Left cardiac atrium (tissue), 4 donors: ENCODE data around the gene AKAP12. TPM values are rescaled to one million over a fixed set of nuclear protein-coding genes. Genes with fewer than 3 reads are reported as not detected.
A peak's percentile ranks its signal among the peaks of the same experiment; 100 is the strongest.

ENCODE experiments used
- ATAC-seq, 2 donors: fragments of 200-7000 bp; cut with Tn5 transposase; one replicate each; pipeline ENCODE4 v1.9.1; 2020; ENCODE audit warnings: mild to moderate bottlenecking in 2 of 2, moderate library complexity in 2 of 2
- DNase-seq: peaks from one replicate; pipeline ENCODE4 v3.0.0-alpha.2; 2020
- intact Hi-C, 2 donors: fragments of 100-400 bp; cut with DNase I; formaldehyde crosslinking; loops; one replicate each; pipeline versions ENCODE4 v1.14.1 to v1.15.1; 2022 to 2023
- total RNA-seq, 2 donors: library from RNA; stranded (reverse); fragmentation: NEBNext Ultra II Directional; extraction: Animal tissue kit (Norgen Biotek cat#: 25700); gene quantifications; one replicate each; pipeline ENCODE4 v1.2.1, GENCODE V29; 2021
- donor health status: DM: no; HTN: yes; CAD: no.
- donor health status: DM: no; HTN: yes; CAD: no; lungs with severe emphysema.
- donor health status: DM: yes; HTN: yes; CAD: no.
- donor health status: Dilated cardiomyopathy.

The AKAP12 gene
- total RNA-seq, 2 donors from 2014 or later: 44.9 to 60.1 TPM

DNA sequence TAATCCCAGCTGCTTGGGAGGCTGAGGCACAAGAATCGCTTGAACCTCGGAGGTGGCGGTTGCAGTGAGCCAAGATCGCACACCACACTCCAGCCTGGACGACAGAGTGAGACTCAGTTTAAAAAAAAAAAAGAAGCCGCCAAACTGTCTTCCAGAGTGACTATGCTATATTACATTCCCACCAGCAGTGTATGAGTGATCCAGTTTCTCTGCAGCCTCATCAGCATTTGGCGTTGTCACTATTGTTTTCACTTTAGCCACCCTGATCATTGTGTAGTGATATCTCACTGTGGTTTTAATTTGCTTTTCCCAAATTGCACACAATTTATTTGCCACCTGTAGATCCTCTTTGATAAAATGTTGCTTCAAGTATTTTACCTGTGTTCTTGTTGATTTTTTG is 6.0 kb upstream of the AKAP12 start:
- ATAC-seq (no peak), DNase-seq (no peak)
- intact Hi-C loops: no loop called here

DNA sequence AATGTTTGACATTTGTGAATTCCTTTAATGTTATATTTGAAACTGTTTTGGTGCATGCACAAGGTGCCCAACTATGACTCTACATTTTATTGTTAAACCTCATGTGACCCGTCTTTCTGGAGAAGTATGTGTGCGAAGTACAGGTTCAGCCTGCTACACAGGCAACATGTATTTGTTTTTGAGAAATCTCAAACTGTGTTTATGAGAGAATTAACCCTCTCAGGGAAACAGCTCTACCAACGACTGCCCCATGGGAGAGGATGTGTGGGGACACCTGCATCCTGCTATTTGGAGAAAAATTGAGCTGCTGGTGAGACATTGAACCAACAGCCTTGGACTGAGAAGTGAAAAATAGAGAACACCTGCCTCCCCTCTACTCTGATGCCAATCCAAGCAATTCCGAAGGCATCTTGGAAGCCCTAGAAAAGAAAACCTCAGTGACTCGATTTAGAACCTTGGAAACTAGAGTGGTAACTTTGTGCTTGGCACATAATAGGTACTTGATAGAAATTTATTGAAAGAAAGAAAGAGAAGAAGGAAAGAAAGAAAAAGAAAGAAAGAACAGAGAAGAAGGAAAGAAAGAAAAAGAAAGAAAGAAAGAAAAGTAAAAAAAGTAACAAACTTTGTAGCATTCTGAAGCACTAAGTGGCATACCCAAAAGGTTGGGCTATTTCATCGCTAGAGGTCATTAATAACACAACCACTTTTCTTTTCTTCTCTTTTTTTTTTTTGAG is 2.9 kb upstream of the AKAP12 start:
- ATAC-seq: no peak
- no peak for DNase-seq
- intact Hi-C loops: no loop called here

DNA sequence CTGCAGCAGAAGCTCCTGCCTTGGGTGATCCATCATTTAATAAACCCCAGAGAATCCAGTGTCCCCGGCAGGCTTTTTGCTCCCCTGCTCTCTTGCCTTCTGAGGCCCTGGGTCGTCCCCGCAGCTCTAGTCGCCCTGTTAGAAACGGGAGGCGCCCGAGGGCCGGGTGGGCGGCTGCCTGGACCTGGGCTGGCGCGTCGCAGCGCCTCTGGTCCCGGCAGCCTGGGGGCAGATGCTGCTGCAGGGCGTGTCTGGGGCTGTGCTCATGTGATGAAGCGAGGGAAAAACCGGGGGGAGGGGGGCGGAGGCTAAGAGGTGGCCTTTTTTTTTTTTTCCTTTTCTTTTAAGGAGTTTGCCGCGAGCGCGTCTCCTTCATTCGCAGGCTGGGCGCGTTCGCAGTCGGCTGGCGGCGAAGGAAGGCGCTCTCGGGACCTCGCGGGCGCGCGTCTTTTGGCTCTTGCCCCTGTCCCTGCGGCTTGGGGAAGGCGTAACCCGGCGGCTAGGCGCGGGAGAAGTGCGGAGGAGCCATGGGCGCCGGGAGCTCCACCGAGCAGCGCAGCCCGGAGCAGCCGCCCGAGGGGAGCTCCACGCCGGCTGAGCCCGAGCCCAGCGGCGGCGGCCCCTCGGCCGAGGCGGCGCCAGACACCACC is 394 bp downstream of the AKAP12 start:
- ATAC-seq (peak; percentile 77 to 88), DNase-seq (peak; percentile 85)
- intact Hi-C loops: loop anchor here in 1 of 2 donors (10.0 kb wide), 1 partner anchor 225 kb away; no protein-coding TSS in a partner anchor

GRCh38 chr6:151240791-151241642 is 1.2 kb downstream of the AKAP12 start:
- ATAC-seq: peak; percentile 58 to 67
- intact Hi-C loops: loop anchor here in 1 of 2 donors (10.0 kb wide), 1 partner anchor 226 kb away; no protein-coding TSS in a partner anchor
- peak; percentile 62 for DNase-seq

- intact Hi-C loops: loop anchor here in 1 of 2 donors (10.0 kb wide), 1 partner anchor 227 kb away; no protein-coding TSS in a partner anchor
- DNase-seq (no peak), ATAC-seq (no peak)
Observed at GRCh38 chr6:151241853-151242252, 2.1 kb downstream of the AKAP12 start.

DNA sequence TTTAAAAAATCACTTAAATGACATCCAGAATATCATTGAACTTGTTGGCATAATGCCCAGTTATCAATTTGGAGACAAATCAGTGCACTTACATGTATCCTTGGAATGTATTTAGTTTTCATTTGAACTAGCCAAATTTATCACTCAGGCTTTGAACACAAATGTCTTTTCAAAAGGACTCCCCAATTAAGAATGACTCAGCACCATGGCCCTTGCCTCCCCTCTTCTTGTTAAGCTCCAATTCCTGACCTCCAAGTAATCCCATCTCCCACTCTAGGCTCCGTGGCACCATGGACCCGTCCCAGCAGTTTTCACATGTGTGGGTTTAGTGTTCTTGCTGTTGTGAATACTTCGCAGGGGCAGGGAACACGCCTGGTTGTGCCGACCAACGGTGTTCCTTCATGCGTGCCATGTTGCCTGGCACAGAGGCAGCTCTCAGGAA is 2.7 kb downstream of the AKAP12 start:
- DNase-seq (no peak), ATAC-seq (no peak)
- intact Hi-C loops: loop anchor here in 1 of 2 donors (10.0 kb wide), 1 partner anchor 228 kb away; no protein-coding TSS in a partner anchor

DNA sequence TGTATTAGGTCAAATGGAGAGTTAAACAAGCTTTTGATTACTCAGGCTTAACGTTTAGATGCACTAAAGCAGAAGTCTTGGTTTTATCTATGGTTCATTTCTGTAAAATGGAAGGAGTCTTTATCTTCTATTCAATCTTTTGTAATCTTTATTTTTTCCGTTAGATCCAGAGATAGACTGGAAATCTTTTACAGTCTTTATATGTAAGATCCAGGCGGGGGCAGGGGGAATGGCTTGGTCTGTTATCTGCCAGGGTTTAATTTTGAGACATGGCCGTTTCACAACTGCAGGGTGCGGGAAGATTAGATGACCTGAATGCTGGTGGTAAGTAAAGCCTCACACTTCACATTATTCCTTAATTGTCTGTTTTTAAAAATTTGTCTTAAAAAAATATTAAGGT is 3.7 kb downstream of the AKAP12 start:
- ATAC-seq: no peak
- DNase-seq: no peak
- intact Hi-C loops: loop anchor here in 1 of 2 donors (10.0 kb wide), 1 partner anchor 229 kb away; no protein-coding TSS in a partner anchor

- intact Hi-C loops: loop anchor here in 1 of 2 donors (10.0 kb wide), 1 partner anchor 233 kb away; no protein-coding TSS in a partner anchor
- ATAC-seq (no peak), DNase-seq (no peak)
Observed at GRCh38 chr6:151247490-151247889, 7.7 kb downstream of the AKAP12 start.

GRCh38 chr6:151248295-151248694 is 8.5 kb downstream of the AKAP12 start:
- DNase-seq: no peak
- intact Hi-C loops: loop anchor here in 1 of 2 donors (10.0 kb wide), 1 partner anchor 233 kb away; no protein-coding TSS in a partner anchor
- no peak for ATAC-seq

GRCh38 chr6:151252634-151253033 is 12.9 kb downstream of the AKAP12 start:
- no peak for ATAC-seq
- intact Hi-C loops: no loop called here

DNA sequence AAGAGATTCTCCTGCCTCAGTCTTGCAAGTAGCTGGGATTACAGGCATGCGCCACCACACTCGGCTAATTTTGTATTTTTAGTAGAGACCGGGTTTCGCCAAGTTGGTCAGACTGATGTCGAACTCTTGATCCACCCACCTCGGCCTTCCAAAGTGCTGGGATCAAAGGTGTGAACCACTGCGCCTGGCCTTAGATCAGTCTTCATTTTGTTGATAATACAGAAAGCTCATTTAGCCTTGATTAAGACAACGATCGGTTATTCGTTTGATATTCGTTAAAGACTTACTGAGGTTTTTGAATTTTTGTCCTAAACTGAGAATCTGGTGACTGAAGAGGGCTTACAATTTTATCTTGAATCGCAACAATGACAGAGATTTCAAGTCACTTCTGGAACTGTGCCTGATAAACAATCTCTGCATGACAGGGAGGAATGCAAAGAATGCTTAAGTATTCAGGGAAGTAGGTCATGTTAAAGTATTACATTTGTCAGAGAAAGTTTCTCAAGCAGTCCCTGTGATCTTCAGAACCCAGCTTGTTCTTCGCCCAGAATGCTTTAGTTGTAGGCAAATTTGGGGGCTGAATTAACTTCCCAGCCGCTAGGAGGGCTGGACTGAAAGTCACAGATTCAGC is 14.8 kb downstream of the AKAP12 start:
- DNase-seq (no peak), ATAC-seq (peak; percentile 36 to 44)
- intact Hi-C loops: no loop called here

More at GRCh38 chr6:151252634-151253033, 12.9 kb downstream of the AKAP12 start:
- no peak for DNase-seq

DNA sequence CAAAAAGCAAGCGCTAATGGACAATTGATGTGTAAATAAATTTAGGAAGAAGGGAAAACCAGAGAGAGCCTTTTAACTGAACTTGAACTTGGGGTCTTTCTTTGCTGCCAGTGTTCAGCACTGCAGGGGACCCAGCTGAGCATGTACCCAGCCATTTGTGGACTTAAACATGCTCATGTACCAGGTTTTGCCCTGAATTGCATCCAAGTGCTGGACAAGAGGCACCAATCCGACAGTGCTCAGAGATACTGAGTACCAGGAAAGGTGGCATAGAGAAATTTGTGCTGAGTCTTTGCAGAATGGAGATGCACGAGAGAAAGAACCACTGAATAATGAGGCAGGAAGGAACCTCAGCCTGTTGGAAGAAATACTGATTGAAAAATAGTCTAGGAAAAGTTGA is 16.0 kb downstream of the AKAP12 start:
- intact Hi-C loops: no loop called here
- DNase-seq: no peak
- no peak for ATAC-seq

DNA sequence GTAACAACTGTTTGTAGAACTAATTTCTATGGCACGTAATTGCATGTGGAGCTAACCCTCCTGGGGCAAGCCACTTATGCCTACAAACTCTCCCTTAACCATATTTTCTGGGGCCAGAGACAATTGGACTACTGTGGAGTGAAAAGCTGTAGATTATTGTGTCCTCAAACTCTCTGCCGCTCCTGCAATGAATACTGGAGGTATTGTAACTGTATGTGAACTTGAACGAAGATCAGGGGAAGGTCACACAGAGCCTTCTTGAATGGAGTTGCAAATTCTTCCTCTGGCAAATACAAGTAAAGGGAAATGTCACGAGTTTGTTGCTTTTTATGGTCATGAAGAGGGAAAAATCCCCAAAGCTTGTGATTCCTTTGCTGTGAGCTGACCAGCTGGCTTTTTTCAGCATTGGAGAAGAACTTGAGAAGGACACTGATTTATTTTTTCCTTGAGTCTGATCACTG is 18.2 kb downstream of the AKAP12 start:
- intact Hi-C loops: no loop called here
- ATAC-seq: peak in 1 of 2 donors; percentile 28

GRCh38 chr6:151260205-151260604 is 20.4 kb downstream of the AKAP12 start:
- ATAC-seq: peak in 1 of 2 donors; percentile 29
- intact Hi-C loops: loop anchor here in 1 of 2 donors (10.0 kb wide), 1 partner anchor 55 kb away; no protein-coding TSS in a partner anchor
- no peak for DNase-seq

More for the DNA sequence above, 18.2 kb downstream of the AKAP12 start:
- DNase-seq: no peak

DNA sequence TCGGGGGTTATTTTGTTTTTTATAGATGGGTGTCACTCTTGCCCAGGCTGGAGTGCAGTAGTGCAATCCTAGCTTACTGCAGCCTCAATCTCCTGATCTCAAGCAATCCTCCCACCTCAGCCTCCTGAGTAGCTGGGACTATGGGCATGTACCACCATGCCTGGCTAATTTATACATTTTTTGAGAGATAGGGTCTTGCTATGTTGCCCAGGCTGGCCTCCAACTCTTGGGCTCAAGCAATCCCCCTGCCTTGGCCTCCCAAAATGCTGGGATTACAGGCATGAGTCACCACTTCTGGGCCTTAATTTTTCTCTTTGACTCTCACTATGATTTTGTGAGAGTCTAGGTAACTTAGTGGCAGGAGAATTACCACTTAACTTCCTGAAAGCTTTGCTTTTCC is 23.3 kb downstream of the AKAP12 start:
- no peak for ATAC-seq
- no peak for DNase-seq
- intact Hi-C loops: loop anchor here in 1 of 2 donors (10.0 kb wide), 1 partner anchor 52 kb away; no protein-coding TSS in a partner anchor

GRCh38 chr6:151263967-151264366 is 24.2 kb downstream of the AKAP12 start:
- intact Hi-C loops: loop anchor here in 1 of 2 donors (10.0 kb wide), 1 partner anchor 51 kb away; no protein-coding TSS in a partner anchor
- DNase-seq: no peak
- peak; percentile 49 to 50 for ATAC-seq

GRCh38 chr6:151265282-151265681 is 25.5 kb downstream of the AKAP12 start:
- no peak for DNase-seq

DNA sequence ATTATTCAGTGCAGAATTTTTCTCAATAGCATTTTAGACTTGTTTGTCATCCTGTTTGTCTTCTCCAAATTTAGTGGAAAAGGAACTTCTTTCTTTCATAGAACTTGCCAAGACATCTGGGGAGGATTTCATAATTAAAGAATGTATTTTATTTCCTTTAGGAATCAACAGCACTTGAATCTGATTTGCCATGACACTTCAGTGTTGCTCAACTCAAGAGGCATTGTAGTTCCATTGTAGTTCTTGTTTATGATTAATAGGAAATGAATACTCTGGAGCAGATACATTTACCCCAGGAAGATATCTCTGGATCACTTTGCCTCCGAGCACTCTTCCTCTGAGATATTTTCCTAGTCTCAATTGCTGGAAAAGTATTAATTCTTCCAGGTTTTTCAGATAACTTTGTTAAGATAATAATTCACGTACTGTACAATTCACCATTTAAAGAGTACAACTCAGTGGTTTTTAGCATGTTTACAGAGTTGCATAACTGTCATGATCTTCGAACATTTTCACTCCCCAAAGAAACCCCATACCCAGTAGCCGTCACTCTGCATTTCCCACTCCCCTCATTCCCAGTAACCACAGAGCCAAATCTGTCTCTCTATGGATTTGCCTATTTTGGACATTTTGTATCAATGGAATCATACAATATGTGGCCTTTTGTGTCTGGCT is 29.7 kb downstream of the AKAP12 start:
- DNase-seq: no peak
- no peak for ATAC-seq
- intact Hi-C loops: loop anchor here in 1 of 2 donors (10.0 kb wide), 1 partner anchor 45 kb away; no protein-coding TSS in a partner anchor

More at GRCh38 chr6:151265282-151265681, 25.5 kb downstream of the AKAP12 start:
- no peak for ATAC-seq
- intact Hi-C loops: loop anchor here in 1 of 2 donors (10.0 kb wide), 1 partner anchor 50 kb away; no protein-coding TSS in a partner anchor
